MM.1S (cell line): ENCODE results near the gene SLC6A14.

ENCODE experiments used
- DNase-seq: peaks from one replicate; pipeline ENCODE4 v3.0.0-alpha.2; 2015
- H2AFZ ChIP-seq: fragments of 300-600 bp; sonication (generic); 2 replicates; pipeline ENCODE4 v1.6.0; 2016; ENCODE audit warnings: antibody characterized with exemption, low read length
- H3F3A ChIP-seq: fragments of 300-600 bp; sonication (generic); 2 replicates; pipeline ENCODE4 v1.6.1; 2016; ENCODE audit warnings: mild to moderate bottlenecking, antibody characterized with exemption, low read length, moderate library complexity, mixed read lengths; ENCODE audit not compliant: insufficient read depth
- H3K27ac ChIP-seq: fragments of 300-600 bp; sonication (generic); 2 replicates; pipeline ENCODE4 v1.5.1; 2016; ENCODE audit warnings: mild to moderate bottlenecking, low read length
- H3K27me3 ChIP-seq: fragments of 300-600 bp; sonication (generic); replicated peaks from 2 replicates; pipeline ENCODE4 v1.6.0; 2016; ENCODE audit warnings: low read length; ENCODE audit not compliant: insufficient read depth
- H3K36me3 ChIP-seq: fragments of 300-600 bp; sonication (generic); replicated peaks from 2 replicates; pipeline ENCODE4 v1.6.1; 2016; ENCODE audit warnings: mild to moderate bottlenecking, low read length, mixed read lengths; ENCODE audit not compliant: insufficient read depth
- H3K4me1 ChIP-seq: fragments of 300-600 bp; sonication (generic); 2 replicates; pipeline ENCODE4 v1.6.1; 2016; ENCODE audit warnings: low read length, mixed read lengths
- H3K4me2 ChIP-seq: fragments of 300-600 bp; sonication (generic); 2 replicates; pipeline ENCODE4 v1.6.0; 2016; ENCODE audit warnings: low read depth, low read length
- H3K4me3 ChIP-seq: fragments of 300-600 bp; sonication (generic); 2 replicates; pipeline ENCODE4 v1.5.1; 2016; ENCODE audit warnings: low read length, mixed read lengths
- H3K79me2 ChIP-seq: fragments of 300-600 bp; sonication (generic); 2 replicates; pipeline ENCODE4 v1.6.1; 2016; ENCODE audit warnings: mixed run types, low read length, mixed read lengths
- H3K9ac ChIP-seq: fragments of 300-600 bp; sonication (generic); 2 replicates; pipeline ENCODE4 v1.6.1; 2016; ENCODE audit warnings: low read length, mixed read lengths
- H3K9me2 ChIP-seq: fragments of 300-600 bp; sonication (generic); replicated peaks from 2 replicates; pipeline ENCODE4 v1.6.1; 2016; ENCODE audit warnings: mild to moderate bottlenecking, low read length, mixed read lengths; ENCODE audit not compliant: insufficient read depth
- H3K9me3 ChIP-seq: fragments of 300-600 bp; sonication (generic); replicated peaks from 2 replicates; pipeline ENCODE4 v1.6.1; 2016; ENCODE audit warnings: mild to moderate bottlenecking, low read length, mixed read lengths; ENCODE audit not compliant: insufficient read depth
- H4K20me1 ChIP-seq: fragments of 300-600 bp; sonication (generic); 2 replicates; pipeline ENCODE4 v1.6.1; 2016; ENCODE audit warnings: mild to moderate bottlenecking, low read length, moderate library complexity, mixed read lengths; ENCODE audit not compliant: insufficient read depth
- EZH2 ChIP-seq: fragments of 300-600 bp; sonication (generic); optimal IDR thresholded peaks from 2 replicates; pipeline ENCODE3; 2017; ENCODE audit warnings: low read depth, mild to moderate bottlenecking, antibody characterized with exemption, low read length, mixed read lengths
- EZH2phosphoT487 ChIP-seq: fragments of 300-600 bp; sonication (generic); IDR thresholded peaks from 2 replicates; pipeline ENCODE4 v1.6.1; 2018; ENCODE audit warnings: antibody characterized with exemption, low read length
- TF ChIP-seq, protein P1 (sequence below): fragments of 300-600 bp; sonication (generic); IDR thresholded peaks from 2 replicates; pipeline ENCODE4 v1.5.1; 2016; ENCODE audit warnings: antibody characterized with exemption, low read length, mixed read lengths

SLC6A14 gene

GRCh38 chrX:116409219-116409618 is 27.2 kb upstream of the SLC6A14 start:
- H3K4me2 ChIP-seq, result no peak overlapping the region
- no peaks in the 10 kb centered on the region for H3K4me1 ChIP-seq
- no peaks in the 10 kb centered on the region for H3K36me3 ChIP-seq
- no peaks in the 10 kb centered on the region for H3K27me3 ChIP-seq
- no peak overlapping the region for H3K9ac ChIP-seq
- no peaks in the 10 kb centered on the region for H3K9me3 ChIP-seq
- H3K9me2 ChIP-seq, result no peaks in the 10 kb centered on the region
- no peaks in the 10 kb centered on the region for H3K79me2 ChIP-seq
- H2AFZ ChIP-seq, result no peak overlapping the region
- no peaks in the 10 kb centered on the region for H4K20me1 ChIP-seq
- no peak overlapping the region for H3K27ac ChIP-seq
- TF ChIP-seq EZH2phosphoT487, result no peak
- no peak for TF ChIP-seq EZH2
- TF ChIP-seq, protein P1, sequence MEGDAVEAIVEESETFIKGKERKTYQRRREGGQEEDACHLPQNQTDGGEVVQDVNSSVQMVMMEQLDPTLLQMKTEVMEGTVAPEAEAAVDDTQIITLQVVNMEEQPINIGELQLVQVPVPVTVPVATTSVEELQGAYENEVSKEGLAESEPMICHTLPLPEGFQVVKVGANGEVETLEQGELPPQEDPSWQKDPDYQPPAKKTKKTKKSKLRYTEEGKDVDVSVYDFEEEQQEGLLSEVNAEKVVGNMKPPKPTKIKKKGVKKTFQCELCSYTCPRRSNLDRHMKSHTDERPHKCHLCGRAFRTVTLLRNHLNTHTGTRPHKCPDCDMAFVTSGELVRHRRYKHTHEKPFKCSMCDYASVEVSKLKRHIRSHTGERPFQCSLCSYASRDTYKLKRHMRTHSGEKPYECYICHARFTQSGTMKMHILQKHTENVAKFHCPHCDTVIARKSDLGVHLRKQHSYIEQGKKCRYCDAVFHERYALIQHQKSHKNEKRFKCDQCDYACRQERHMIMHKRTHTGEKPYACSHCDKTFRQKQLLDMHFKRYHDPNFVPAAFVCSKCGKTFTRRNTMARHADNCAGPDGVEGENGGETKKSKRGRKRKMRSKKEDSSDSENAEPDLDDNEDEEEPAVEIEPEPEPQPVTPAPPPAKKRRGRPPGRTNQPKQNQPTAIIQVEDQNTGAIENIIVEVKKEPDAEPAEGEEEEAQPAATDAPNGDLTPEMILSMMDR, result no peak
- no peaks in the 10 kb centered on the region for H3F3A ChIP-seq
- DNase-seq, result no peak
- no peak overlapping the region for H3K4me3 ChIP-seq

DNA sequence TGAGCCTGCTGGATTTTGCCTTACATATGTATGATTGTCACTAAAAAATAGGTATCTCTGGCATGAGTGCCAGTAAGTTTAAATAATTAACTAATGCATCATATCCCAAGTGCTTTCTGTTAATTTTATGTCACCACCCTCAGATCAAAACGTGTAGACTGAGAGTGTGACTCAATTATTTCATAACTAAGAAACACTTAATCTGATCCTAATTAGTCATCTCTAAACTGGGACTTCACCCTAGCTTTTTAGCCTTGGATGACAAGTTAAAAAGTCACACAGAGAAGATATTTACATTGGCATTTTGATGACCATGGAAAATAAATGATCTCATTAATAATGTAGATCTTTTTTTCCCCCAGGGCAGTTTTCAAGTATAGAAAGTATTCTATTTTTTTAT is 23.1 kb upstream of the SLC6A14 start:
- no peaks in the 10 kb centered on the region for H3K9me2 ChIP-seq
- no peak overlapping the region for H3K4me2 ChIP-seq
- no peak overlapping the region for H3K9ac ChIP-seq
- no peak overlapping the region for H3K4me3 ChIP-seq
- H3F3A ChIP-seq, result no peaks in the 10 kb centered on the region
- no peaks in the 10 kb centered on the region for H3K36me3 ChIP-seq
- no peaks in the 10 kb centered on the region for H3K9me3 ChIP-seq
- H3K4me1 ChIP-seq, result no peaks in the 10 kb centered on the region
- H4K20me1 ChIP-seq, result no peaks in the 10 kb centered on the region
- no peak overlapping the region for H2AFZ ChIP-seq
- no peaks in the 10 kb centered on the region for H3K79me2 ChIP-seq
- H3K27ac ChIP-seq, result no peak overlapping the region
- TF ChIP-seq EZH2phosphoT487 (no peak), EZH2 (no peak)
- TF ChIP-seq, protein P1, result no peak
- H3K27me3 ChIP-seq, result no peaks in the 10 kb centered on the region
- DNase-seq, result no peak

DNA sequence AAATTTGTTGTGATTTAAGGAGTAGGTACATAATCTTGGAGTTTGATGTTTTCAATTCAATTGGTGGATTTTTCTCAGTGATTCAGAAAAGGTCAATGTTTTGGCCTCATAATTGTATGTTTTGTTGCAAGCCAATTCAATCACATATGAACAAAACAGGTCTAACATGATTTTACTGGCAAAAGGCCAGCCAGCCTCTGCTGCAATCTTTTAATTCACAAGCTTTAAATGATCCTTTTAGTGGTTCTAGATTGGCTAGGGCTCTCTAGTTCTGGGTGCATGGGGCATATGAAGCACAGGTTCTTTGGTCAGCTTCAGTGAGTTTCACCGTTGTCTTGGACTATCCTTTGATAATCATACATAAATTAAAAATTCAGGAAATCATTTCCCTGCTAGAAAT is 19.2 kb upstream of the SLC6A14 start:
- Histone ChIP-seq H3K4me3 (no peak overlapping the region), H3F3A (no peaks in the 10 kb centered on the region), H3K27me3 (no peaks in the 10 kb centered on the region), H3K4me2 (no peak overlapping the region), H3K9ac (no peak overlapping the region), H3K4me1 (no peaks in the 10 kb centered on the region), H4K20me1 (no peaks in the 10 kb centered on the region), H3K9me3 (no peaks in the 10 kb centered on the region), H2AFZ (no peak overlapping the region), H3K79me2 (no peaks in the 10 kb centered on the region), H3K9me2 (no peaks in the 10 kb centered on the region), H3K36me3 (no peaks in the 10 kb centered on the region), H3K27ac (no peak overlapping the region)
- TF ChIP-seq EZH2phosphoT487 (no peak), EZH2 (no peak)
- TF ChIP-seq, protein P1, result no peak
- no peak for DNase-seq
